Astrocyte (in vitro differentiated cells and primary cell): ENCODE results near the gene UBR2. TPM values are rescaled to one million over a fixed set of nuclear protein-coding genes. Genes with fewer than 3 reads are reported as not detected.
A peak's percentile ranks its signal among the peaks of the same experiment; 100 is the strongest.

Source experiments
- DNase-seq: peaks from one replicate; pipeline ENCODE4 v3.0.0-alpha.2; 2010; ENCODE audit warnings: low read depth
- FAIRE-seq: peaks from 2 replicates; lab custom pipeline; 2011; peaks lifted over from hg19 to GRCh38; lab: Jason Lieb, UNC
- H2AFZ ChIP-seq: 2 replicates; pipeline ENCODE4 v1.6.0; 2012; ENCODE audit warnings: low read depth, low read length, inconsistent platforms
- H3K27ac ChIP-seq: 2 replicates; pipeline ENCODE4 v1.5.1; 2011; ENCODE audit warnings: low read depth, low read length, inconsistent platforms
- H3K27me3 ChIP-seq: 2 replicates; pipeline ENCODE4 v1.6.0; 2011; ENCODE audit warnings: low read length, inconsistent platforms; ENCODE audit not compliant: insufficient read depth
- H3K36me3 ChIP-seq: 2 replicates; pipeline ENCODE4 v1.5.1; 2011; ENCODE audit warnings: low read length, inconsistent platforms; ENCODE audit not compliant: insufficient read depth
- H3K4me1 ChIP-seq: 2 replicates; pipeline ENCODE4 v1.5.1; 2011; ENCODE audit warnings: low read length, inconsistent platforms; ENCODE audit not compliant: insufficient read depth
- H3K4me2 ChIP-seq: 2 replicates; pipeline ENCODE4 v1.6.0; 2012; ENCODE audit warnings: low read length, inconsistent platforms
- H3K4me3 ChIP-seq: 2 replicates; pipeline ENCODE4 v1.5.1; 2011; ENCODE audit warnings: low read depth, mild to moderate bottlenecking, low read length, inconsistent platforms; ENCODE audit not compliant: insufficient read depth
- H3K79me2 ChIP-seq: 2 replicates; pipeline ENCODE4 v1.6.0; 2012; ENCODE audit warnings: mild to moderate bottlenecking, low read length, inconsistent platforms; ENCODE audit not compliant: insufficient read depth
- H3K9ac ChIP-seq: 2 replicates; pipeline ENCODE4 v1.6.0; 2012; ENCODE audit warnings: mild to moderate bottlenecking, low read length, inconsistent platforms
- H3K9me3 ChIP-seq: 2 replicates; pipeline ENCODE4 v1.5.1; 2012; ENCODE audit warnings: low read depth, mild to moderate bottlenecking, low read length, inconsistent platforms; ENCODE audit not compliant: insufficient read depth
- H4K20me1 ChIP-seq: 2 replicates; pipeline ENCODE4 v1.6.0; 2012; ENCODE audit warnings: low read length, inconsistent platforms; ENCODE audit not compliant: insufficient read depth
- H3K27ac Mint-ChIP-seq: one replicate; pipeline ENCODE4 v1.8.0; 2021; ENCODE audit warnings: mild to moderate bottlenecking, mixed read lengths; ENCODE audit not compliant: unreplicated experiment
- H3K27me3 Mint-ChIP-seq: one replicate; pipeline ENCODE4 v1.8.0; 2021; ENCODE audit warnings: low read depth, mixed read lengths; ENCODE audit not compliant: unreplicated experiment
- H3K36me3 Mint-ChIP-seq: one replicate; pipeline ENCODE4 v1.8.0; 2021; ENCODE audit warnings: low read depth, mixed read lengths; ENCODE audit not compliant: unreplicated experiment
- H3K4me1 Mint-ChIP-seq: one replicate; pipeline ENCODE4 v1.8.0; 2021; ENCODE audit warnings: low read depth, mixed read lengths; ENCODE audit not compliant: unreplicated experiment
- H3K4me3 Mint-ChIP-seq: one replicate; pipeline ENCODE4 v1.8.0; 2021; ENCODE audit warnings: mild to moderate bottlenecking, moderate library complexity, mixed read lengths; ENCODE audit not compliant: unreplicated experiment
- H3K9me3 Mint-ChIP-seq: one replicate; pipeline ENCODE4 v1.8.0; 2021; ENCODE audit warnings: mild to moderate bottlenecking, mixed read lengths; ENCODE audit not compliant: unreplicated experiment
- EZH2 ChIP-seq: IDR thresholded peaks from 2 replicates; pipeline ENCODE4 v1.6.1; 2012; ENCODE audit warnings: mild to moderate bottlenecking, low read length, inconsistent platforms; ENCODE audit not compliant: insufficient read depth
- total RNA-seq: library from RNA; stranded (reverse); gene quantifications from 2 replicates; pipeline ENCODE4 v1.2.1, GENCODE V29; 2021
- TF ChIP-seq, protein P1 (sequence below): IDR thresholded peaks from 2 replicates; pipeline ENCODE4 v1.5.1; 2011; ENCODE audit warnings: low read depth, mild to moderate bottlenecking, inconsistent platforms, low read length, moderate library complexity; ENCODE audit not compliant: insufficient read depth

The UBR2 gene
- total RNA-seq, 1 donor from 2014 or later, result 23.3 TPM

DNA sequence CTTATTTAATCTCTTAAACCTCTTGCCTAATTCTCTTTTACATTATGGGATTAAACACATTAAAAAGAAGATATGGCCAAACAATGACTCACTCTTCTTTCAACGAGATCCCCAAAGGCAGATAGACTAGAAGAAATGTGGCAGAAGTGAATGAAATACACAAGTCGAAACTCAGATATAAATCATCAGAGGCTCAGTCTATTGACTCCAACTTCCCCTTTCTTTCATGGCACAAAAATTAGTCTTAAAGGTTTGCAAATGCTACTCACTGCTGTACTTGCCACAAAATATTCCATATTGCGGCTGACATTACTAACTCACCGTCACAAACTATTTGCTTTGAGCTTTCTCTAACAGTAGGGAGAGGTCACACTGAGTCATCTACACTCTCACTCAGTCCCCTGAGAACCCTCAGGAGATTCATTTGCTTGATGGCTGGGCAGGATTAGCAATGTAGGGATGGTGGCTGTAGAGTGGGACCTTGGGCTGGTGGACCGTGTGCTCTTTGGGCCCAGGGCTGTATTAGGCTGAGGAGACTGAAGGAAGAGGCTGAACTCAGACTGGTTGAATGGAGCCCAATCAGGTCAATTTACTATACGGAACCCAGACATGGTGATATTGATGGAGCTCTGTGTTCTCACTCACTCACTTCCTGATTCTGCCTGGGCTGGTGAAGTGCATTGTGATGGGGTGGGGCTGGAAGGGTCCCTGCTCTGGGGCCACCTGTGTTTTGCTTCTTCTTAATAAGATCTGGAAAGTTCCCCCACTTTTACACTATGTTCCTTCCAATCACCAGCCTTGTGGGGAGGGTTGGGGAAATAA is 42.8 kb upstream of the UBR2 start:
- H3K9me3 ChIP-seq, result no peaks in the 10 kb centered on the region
- H3K4me3 ChIP-seq, result no peak overlapping the region
- peaks cover 5% of the 10 kb centered on the region for H3K4me1 Mint-ChIP-seq
- H3K36me3 Mint-ChIP-seq, result no peaks in the 10 kb centered on the region
- H3K9ac ChIP-seq, result peak overlapping the region; percentile 11
- H3K27me3 Mint-ChIP-seq, result no peaks in the 10 kb centered on the region
- H3K79me2 ChIP-seq, result no peaks in the 10 kb centered on the region
- peak overlapping the region; percentile 56 for H3K4me2 ChIP-seq
- no peak overlapping the region for H3K4me3 Mint-ChIP-seq
- H3K27ac ChIP-seq, result peak overlapping the region; percentile 57
- no peak overlapping the region for H2AFZ ChIP-seq
- no peaks in the 10 kb centered on the region for H3K36me3 ChIP-seq
- FAIRE-seq, result no peak
- H3K27ac Mint-ChIP-seq, result no peak overlapping the region
- TF ChIP-seq, protein P1, sequence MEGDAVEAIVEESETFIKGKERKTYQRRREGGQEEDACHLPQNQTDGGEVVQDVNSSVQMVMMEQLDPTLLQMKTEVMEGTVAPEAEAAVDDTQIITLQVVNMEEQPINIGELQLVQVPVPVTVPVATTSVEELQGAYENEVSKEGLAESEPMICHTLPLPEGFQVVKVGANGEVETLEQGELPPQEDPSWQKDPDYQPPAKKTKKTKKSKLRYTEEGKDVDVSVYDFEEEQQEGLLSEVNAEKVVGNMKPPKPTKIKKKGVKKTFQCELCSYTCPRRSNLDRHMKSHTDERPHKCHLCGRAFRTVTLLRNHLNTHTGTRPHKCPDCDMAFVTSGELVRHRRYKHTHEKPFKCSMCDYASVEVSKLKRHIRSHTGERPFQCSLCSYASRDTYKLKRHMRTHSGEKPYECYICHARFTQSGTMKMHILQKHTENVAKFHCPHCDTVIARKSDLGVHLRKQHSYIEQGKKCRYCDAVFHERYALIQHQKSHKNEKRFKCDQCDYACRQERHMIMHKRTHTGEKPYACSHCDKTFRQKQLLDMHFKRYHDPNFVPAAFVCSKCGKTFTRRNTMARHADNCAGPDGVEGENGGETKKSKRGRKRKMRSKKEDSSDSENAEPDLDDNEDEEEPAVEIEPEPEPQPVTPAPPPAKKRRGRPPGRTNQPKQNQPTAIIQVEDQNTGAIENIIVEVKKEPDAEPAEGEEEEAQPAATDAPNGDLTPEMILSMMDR, result no peak
- TF ChIP-seq EZH2, result no peak
- DNase-seq, result peak; percentile 89
- no peaks in the 10 kb centered on the region for H3K9me3 Mint-ChIP-seq
- no peaks in the 10 kb centered on the region for H3K27me3 ChIP-seq
- no peaks in the 10 kb centered on the region for H4K20me1 ChIP-seq
- peaks cover 14% of the 10 kb centered on the region for H3K4me1 ChIP-seq

DNA sequence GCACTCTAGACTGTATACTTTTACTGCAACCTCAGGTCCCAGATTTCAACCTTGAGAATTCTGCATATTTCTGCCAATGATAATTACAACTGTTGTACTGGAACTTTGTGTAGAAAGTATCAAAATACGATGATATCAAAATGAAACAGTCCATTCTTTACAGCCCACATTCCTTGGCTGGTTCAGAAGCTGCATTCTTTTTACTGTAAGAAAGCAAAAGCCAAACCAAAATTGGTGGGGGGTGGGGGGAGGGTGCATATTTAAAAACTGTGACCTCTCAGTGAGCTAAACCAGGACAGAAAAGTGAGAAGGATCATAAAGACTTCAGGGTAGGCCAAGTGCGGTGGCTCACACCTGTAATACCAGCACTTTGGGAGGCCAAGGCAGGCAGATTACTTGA is 41.8 kb upstream of the UBR2 start:
- Mint-ChIP-seq H3K4me1 (peaks cover 5% of the 10 kb centered on the region), H3K36me3 (no peaks in the 10 kb centered on the region), H3K27ac (no peak overlapping the region), H3K27me3 (no peaks in the 10 kb centered on the region), H3K4me3 (no peak overlapping the region), H3K9me3 (no peaks in the 10 kb centered on the region)
- no peaks in the 10 kb centered on the region for H3K27me3 ChIP-seq
- peak; percentile 69 for DNase-seq
- peak overlapping the region; percentile 31 for H3K4me2 ChIP-seq
- H3K9me3 ChIP-seq, result no peaks in the 10 kb centered on the region
- TF ChIP-seq EZH2, result no peak
- TF ChIP-seq, protein P1, result no peak
- no peak overlapping the region for H3K4me3 ChIP-seq
- H3K4me1 ChIP-seq, result peaks cover 14% of the 10 kb centered on the region
- H2AFZ ChIP-seq, result no peak overlapping the region
- H4K20me1 ChIP-seq, result no peaks in the 10 kb centered on the region
- H3K36me3 ChIP-seq, result no peaks in the 10 kb centered on the region
- H3K27ac ChIP-seq, result no peak overlapping the region
- no peak for FAIRE-seq
- H3K9ac ChIP-seq, result no peak overlapping the region
- H3K79me2 ChIP-seq, result no peaks in the 10 kb centered on the region
